ENCODE measurements around the gene SOD1.
A peak's percentile ranks its signal among the peaks of the same experiment; 100 is the strongest.
"Not testable (repeated sequence)": the region's sequence is repeated elsewhere in the genome, so short reads cannot be mapped to it uniquely, and the experiment has no call there.

SOD1 gene

DNA sequence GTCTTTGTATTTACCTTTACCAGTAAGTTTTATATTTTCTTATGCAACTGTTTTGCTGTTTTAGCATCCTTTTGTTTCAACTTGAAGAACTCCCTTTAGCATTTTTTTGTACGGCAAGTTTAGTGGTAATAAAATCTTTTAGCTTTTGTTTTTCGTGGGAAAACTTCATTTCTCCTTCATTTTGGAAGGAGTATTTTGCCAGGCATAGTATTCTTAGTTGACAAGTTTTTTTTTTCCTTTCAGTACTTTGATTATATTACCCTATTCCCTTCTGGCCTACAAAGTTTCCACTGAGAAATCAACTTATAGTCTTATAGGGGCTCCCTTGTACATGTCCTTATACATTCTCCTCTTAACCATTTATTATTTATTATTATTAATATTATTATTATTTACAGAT, 22.6 kb upstream of the SOD1 start:
- no peak for TF ChIP-seq ZNF274 (IDR thresholded peaks at IDR 0.05; ENCODE audit: low read depth, low read length)
- no peak overlapping the region for H3K4me3 ChIP-seq (ENCODE audit: low read length)

DNA sequence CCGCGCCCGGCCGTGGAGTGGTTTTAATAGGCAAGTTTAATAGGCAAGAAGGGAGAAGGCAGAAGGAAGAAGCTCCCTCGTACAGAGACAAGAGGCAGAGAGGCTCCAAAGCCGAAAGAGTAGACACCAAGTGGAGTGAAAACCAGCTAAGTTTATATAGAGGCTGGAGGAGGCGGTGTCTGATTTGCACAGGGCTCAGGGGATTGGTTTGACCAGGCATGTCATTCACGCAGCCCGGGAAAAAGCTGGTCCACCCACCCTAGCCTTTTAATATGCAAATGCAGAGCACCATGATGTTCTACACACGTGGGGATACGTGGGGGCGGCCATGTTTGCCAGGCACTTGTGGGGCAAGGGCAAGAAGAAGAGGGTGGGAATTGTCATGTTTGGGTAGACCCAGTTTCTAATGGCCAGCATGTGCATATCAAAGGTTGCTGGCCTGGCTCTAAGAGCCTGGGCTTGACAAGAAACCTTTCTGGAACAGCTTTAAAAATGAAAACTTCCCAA, 18.0 kb upstream of the SOD1 start:
- no peak for TF ChIP-seq ZNF274 (IDR thresholded peaks at IDR 0.05; ENCODE audit: low read depth, low read length)
- H3K4me3 ChIP-seq (ENCODE audit: low read length) = no peak overlapping the region

- no peak for TF ChIP-seq ZNF274 (IDR thresholded peaks at IDR 0.05; ENCODE audit: low read depth, low read length)
- no peak overlapping the region for H3K4me3 ChIP-seq (ENCODE audit: low read length)
These were observed 14.8 kb upstream of the SOD1 start for GRCh38 chr21:31644643-31645042.

DNA sequence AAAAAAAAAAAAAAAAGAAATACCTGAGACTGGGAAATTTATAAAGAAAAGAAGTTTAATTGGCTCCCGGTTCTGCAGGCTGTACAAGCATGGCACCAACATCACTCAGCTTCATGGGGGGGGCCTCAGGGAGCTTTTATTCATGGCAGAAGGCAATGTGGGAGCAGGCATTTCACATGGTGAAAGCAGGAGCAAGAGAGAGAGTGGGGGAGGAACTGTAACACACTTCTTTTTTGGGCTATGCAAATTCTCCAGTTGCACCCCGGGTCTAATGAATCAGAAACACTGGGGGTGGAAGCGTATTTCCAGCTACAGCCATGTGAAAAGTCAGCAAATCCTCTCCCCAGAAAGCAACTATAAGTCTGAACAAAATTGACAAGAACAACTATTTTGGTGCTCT, 11.8 kb upstream of the SOD1 start:
- no peak overlapping the region for H3K4me3 ChIP-seq (ENCODE audit: low read length)
- no peak for TF ChIP-seq ZNF274 (IDR thresholded peaks at IDR 0.05; ENCODE audit: low read depth, low read length)

DNA sequence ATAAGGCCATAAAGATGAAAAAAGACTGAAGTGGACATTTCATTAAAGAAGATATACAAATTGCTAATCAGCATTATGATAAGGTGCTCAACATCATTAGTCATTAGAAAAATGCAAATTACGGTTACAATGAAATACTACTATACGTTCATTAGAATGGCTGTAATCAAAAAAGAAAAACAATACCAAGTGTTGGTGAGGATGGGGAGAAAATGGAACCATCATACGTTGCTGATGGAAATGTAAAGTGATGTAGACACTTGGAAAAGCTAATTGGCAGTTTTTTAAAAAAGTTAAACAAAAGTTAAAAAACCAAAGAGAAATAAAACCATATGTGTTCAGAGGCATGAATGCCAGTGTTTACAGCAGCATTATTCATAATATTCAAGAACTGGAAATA, 8.6 kb upstream of the SOD1 start:
- TF ChIP-seq ZNF274 (IDR thresholded peaks at IDR 0.05; ENCODE audit: low read depth, low read length) = no peak
- H3K4me3 ChIP-seq (ENCODE audit: low read length) = no peak overlapping the region

DNA sequence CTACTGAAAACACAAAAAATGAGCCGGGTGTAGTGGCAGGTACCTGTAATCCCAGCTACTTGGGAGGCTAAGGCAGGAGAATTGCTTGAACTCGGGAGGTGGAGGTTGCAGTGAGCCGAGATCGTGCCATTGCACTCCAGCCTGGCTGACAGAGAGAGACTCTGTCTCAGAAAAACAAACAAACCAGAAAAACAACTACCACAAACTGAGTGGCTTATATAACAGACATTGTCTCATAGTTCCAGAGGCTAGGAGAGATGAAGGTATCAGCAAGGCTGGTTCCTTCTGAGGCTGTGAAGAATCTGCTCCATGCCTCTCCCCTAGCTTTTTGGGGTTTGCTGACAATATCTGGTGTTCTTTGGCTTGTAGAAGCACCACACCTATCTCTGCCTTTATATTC, 8.0 kb upstream of the SOD1 start:
- not testable (repeated sequence) for H3K4me3 ChIP-seq (ENCODE audit: low read length)

DNA sequence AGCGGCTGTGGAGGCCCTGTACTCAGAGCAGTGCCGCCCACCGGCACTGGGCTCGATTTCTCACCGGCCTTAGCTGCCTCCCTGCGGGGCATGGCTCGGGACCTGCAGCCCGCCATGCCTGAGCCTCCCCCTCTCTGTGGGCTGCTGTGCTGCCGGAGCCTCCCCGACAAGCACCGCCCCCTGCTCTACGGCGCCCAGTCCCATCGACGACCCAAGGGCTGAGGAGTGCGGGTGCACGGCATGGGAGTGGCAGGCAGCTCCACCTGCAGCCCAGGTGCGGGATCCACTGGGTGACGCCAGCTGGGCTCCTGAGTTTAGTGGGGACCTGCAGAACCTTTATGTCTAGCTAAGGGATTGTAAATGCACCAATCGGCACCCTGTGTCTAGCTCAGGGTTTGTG, 5.2 kb upstream of the SOD1 start:
- H3K4me3 ChIP-seq (ENCODE audit: low read length) = no peak overlapping the region
- no peak for TF ChIP-seq ZNF274 (IDR thresholded peaks at IDR 0.05; ENCODE audit: low read depth, low read length)

- not testable (repeated sequence) for H3K4me3 ChIP-seq (ENCODE audit: low read length)
These were observed 4.5 kb upstream of the SOD1 start for GRCh38 chr21:31654821-31655580.

DNA sequence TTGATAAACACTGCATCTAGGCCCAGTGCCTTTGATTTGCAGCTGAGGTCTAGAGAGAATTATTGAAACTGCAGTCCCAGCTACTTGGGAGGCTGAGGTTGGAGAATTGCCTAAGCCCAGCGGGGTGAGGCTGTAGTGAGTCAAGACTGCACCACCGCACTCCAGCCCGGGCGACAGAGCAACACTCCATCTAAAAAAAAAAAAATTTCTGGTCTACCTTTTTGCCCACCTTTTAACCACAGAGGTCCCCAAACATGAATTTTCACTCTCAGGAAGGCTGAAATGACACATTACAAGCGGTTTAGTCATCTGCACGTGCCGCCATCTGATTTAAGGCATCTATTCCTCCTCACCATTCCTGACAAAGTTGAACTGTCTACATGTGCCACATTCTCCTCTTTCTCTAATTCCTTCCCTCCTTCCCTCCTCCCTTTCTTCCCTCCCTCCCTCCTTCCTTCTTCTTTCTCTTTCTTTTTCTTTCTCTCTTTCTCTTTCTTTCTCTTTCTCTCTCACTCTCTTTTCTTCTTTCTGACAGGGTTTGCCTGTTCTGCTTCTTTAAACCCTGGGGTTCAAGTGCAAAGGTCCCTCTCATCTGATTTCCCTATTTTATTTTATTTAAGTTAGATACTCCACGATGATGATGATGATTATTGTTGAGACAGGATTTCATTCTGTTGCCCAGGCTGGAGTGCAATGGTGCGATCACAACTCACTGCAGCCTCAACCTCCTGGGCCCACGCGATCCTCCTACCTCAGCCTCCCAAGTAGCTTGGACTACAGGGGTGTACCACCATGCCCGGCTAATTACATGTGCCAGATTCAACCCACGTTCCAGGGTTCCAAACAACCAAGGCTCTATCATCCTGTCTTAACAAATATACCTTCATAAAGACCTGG, 3.0 kb upstream of the SOD1 start:
- TF ChIP-seq ZNF274 (IDR thresholded peaks at IDR 0.05; ENCODE audit: low read depth, low read length) = no peak
- H3K4me3 ChIP-seq (ENCODE audit: low read length) = no peak overlapping the region

DNA sequence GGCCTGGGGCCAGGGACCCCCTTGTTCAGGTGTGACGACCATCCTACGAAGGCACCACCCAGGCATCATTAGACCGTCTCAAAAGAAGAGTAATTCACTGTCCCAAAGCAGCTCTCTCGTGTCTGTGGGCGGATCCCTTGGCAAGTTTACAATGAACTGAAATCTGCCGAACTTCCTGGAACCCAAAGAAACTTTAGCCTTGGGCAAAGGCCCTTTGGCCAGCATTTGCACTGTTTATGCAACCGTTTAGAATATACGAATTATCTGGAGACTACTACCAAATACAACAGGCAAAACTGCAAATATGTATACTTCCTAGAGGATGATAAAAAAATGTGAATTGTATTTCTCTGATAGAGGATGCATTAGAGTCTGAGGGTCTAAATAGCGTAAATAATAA, 1.4 kb upstream of the SOD1 start:
- no peak for TF ChIP-seq ZNF274 (IDR thresholded peaks at IDR 0.05; ENCODE audit: low read depth, low read length)
- H3K4me3 ChIP-seq (ENCODE audit: low read length) = no peak overlapping the region

DNA sequence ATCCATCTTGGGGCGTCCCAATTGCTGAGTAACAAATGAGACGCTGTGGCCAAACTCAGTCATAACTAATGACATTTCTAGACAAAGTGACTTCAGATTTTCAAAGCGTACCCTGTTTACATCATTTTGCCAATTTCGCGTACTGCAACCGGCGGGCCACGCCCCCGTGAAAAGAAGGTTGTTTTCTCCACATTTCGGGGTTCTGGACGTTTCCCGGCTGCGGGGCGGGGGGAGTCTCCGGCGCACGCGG, 282 bp upstream of the SOD1 start:
- H3K4me3 ChIP-seq (ENCODE audit: low read length) = peak overlapping the region; percentile 39; the same call in 1 of the 2 replicates
- TF ChIP-seq ZNF274 (IDR thresholded peaks at IDR 0.05; ENCODE audit: low read depth, low read length) = no peak

DNA sequence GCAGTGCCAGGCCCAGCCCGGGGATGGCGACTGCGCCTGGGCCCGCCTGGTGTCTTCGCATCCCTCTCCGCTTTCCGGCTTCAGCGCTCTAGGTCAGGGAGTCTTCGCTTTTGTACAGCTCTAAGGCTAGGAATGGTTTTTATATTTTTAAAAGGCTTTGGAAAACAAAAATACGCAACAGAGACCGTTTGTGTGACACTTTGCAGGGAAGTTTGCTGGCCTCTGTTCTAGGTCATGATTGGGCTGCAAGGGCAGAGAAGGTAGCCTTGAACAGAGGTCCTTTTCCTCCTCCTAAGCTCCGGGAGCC, 719 bp downstream of the SOD1 start:
- TF ChIP-seq ZNF274 (IDR thresholded peaks at IDR 0.05; ENCODE audit: low read depth, low read length) = no peak
- peak overlapping the region; percentile 99 for H3K4me3 ChIP-seq (ENCODE audit: low read length)

DNA sequence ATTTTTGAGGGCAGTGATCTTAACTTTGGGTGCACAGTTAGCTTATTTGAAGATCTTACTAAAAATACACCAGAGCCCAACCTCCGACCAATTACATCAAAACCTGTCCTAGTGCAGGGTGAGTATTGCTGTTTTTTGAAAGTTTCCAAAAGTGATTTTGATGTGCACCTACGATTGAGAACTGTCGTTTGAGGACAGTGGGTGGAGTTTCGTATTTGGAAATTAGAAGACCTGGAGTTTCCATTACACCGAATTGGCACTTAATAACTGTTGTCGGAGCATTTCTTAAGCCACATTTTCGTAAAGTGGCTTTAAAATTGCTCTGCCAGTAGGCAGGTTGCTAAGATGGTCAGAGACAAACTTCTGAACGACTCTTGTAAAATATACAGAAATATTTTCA, 1.1 kb downstream of the SOD1 start:
- H3K4me3 ChIP-seq (ENCODE audit: low read length) = peak overlapping the region; percentile 99
- TF ChIP-seq ZNF274 (IDR thresholded peaks at IDR 0.05; ENCODE audit: low read depth, low read length) = no peak

GRCh38 chr21:31663584-31664249, 4.2 kb downstream of the SOD1 start:
- H3K4me3 ChIP-seq (ENCODE audit: low read length) = no peak overlapping the region
- no peak for TF ChIP-seq ZNF274 (IDR thresholded peaks at IDR 0.05; ENCODE audit: low read depth, low read length)

GRCh38 chr21:31665397-31665796, 5.9 kb downstream of the SOD1 start:
- TF ChIP-seq ZNF274 (IDR thresholded peaks at IDR 0.05; ENCODE audit: low read depth, low read length) = no peak
- H3K4me3 ChIP-seq (ENCODE audit: low read length) = no peak overlapping the region

DNA sequence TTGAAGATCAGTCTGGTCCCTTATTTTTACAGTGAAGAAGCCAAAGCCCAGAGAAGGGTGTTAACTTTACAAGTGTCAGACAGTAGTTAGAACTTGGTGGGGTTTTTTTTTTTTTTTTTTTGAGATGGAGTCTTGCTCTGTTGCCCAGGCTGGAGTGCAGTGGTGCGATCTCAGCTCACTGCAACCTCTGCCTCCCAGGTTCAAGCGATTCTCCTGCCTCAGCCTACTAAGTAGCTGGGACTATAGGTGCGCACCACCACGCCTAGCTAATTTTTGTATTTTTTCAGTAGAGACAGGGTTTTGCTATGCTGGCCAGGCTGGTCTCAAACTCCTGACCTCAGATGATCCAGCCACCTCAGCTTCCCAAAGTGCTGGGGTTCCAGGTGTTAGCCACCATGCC, 6.4 kb downstream of the SOD1 start:
- not testable (repeated sequence) for H3K4me3 ChIP-seq (ENCODE audit: low read length)

Measured in GM08714 (cell line).